Adipose tissue (tissue), 3 donors: ENCODE results near the gene TTLL10. TPM values are rescaled to one million over a fixed set of nuclear protein-coding genes. Genes with fewer than 3 reads are reported as not detected.
A peak's percentile ranks its signal among the peaks of the same experiment; 100 is the strongest.

ENCODE experiments used
- H3K27ac ChIP-seq: one replicate; pipeline ENCODE4 v1.5.1; 2013; ENCODE audit warnings: low read depth, low read length
- WGBS, 3 donors: extraction: QIAGEN DNeasy Blood & Tissue Kit; methylation state at CpG; one replicate each; pipeline ENCODE4 v1.1.7; 2013; 5-methylcytosine and 5-hydroxymethylcytosine counted together
- polyA plus RNA-seq, 3 donors: library from polyadenylated mRNA; stranded (reverse); fragments of 200-250 nt; gene quantifications; one replicate each; pipeline ENCODE4 v1.2.3, GENCODE V29; 2013
- donor health status: healthy with polysubstance abuse.
- donor health status: Bipolar disorder and iron deficiency.
- donor health status: healthy.

TTLL10 gene
- polyA plus RNA-seq, 3 donors, result 0.13 to 0.98 (median 0.45) TPM

GRCh38 chr1:1210726-1211540 lies 37.3 kb downstream of the TTLL10 start:
- WGBS, 3 donors, result 94 to 95% (median 94%) methylated on average over 28 to 31 of the region's 31 CpGs
- H3K27ac ChIP-seq, result no peak overlapping the region

- 79 to 91% (median 80%) methylated on average over 21 to 28 of the region's 28 CpGs for WGBS, 3 donors
- H3K27ac ChIP-seq, result no peak overlapping the region
Observed at GRCh38 chr1:1211541-1212441, 38.1 kb downstream of the TTLL10 start.

GRCh38 chr1:1212780-1213344 lies 39.2 kb downstream of the TTLL10 start:
- no peak overlapping the region for H3K27ac ChIP-seq
- WGBS, 3 donors, result 22 to 56% (median 31%) methylated on average over 24 of the region's 24 CpGs

- H3K27ac ChIP-seq, result no peak within 1 kb of the TSS
- WGBS, 3 donors, result 24 to 57% (median 31%) methylated on average over 53 to 56 of the region's 56 CpGs
Observed at GRCh38 chr1:1213345-1214265, 39.9 kb downstream of the TTLL10 start, which contains the start of gene TNFRSF4. Gene TNFRSF4, minus strand, starts transcription at chr1:1214153. Its CDS starts 26 bp downstream, at chr1:1214127.

GRCh38 chr1:1215080-1215676 lies 41.5 kb downstream of the TTLL10 start:
- WGBS, 3 donors, result 42 to 61% (median 52%) methylated on average over 11 of the region's 11 CpGs
- no peak overlapping the region for H3K27ac ChIP-seq

- 80 to 89% (median 89%) methylated on average over 20 to 21 of the region's 21 CpGs for WGBS, 3 donors
Observed at GRCh38 chr1:1215881-1216605, 42.4 kb downstream of the TTLL10 start.

GRCh38 chr1:1216770-1217620 lies 43.3 kb downstream of the TTLL10 start:
- H3K27ac ChIP-seq, result no peak overlapping the region
- WGBS, 3 donors, result 85 to 91% (median 91%) methylated on average over 64 to 74 of the region's 74 CpGs

More at GRCh38 chr1:1215881-1216605, 42.4 kb downstream of the TTLL10 start:
- H3K27ac ChIP-seq, result peak overlapping the region; percentile 1

GRCh38 chr1:1217621-1218523 lies 44.2 kb downstream of the TTLL10 start:
- no peak overlapping the region for H3K27ac ChIP-seq
- WGBS, 3 donors, result 91 to 93% (median 92%) methylated on average over 52 of the region's 52 CpGs

- no peak overlapping the region for H3K27ac ChIP-seq
- 92 to 94% (median 93%) methylated on average over 36 of the region's 36 CpGs for WGBS, 3 donors
Observed at GRCh38 chr1:1218524-1219200, 45.0 kb downstream of the TTLL10 start.

- WGBS, 3 donors, result 88 to 97% (median 93%) methylated on average over 18 to 20 of the region's 20 CpGs
- no peak overlapping the region for H3K27ac ChIP-seq
Observed at GRCh38 chr1:1219341-1219740, 45.7 kb downstream of the TTLL10 start.

GRCh38 chr1:1220197-1220596 lies 46.5 kb downstream of the TTLL10 start:
- no peak overlapping the region for H3K27ac ChIP-seq
- 87 to 90% (median 90%) methylated on average over 24 of the region's 24 CpGs for WGBS, 3 donors

- WGBS, 3 donors, result 84 to 93% (median 86%) methylated on average over 23 to 30 of the region's 30 CpGs
- no peak overlapping the region for H3K27ac ChIP-seq
Observed at GRCh38 chr1:1221887-1222574, 48.4 kb downstream of the TTLL10 start.

- WGBS, 3 donors, result 93 to 96% (median 93%) methylated on average over 44 of the region's 44 CpGs
Observed at GRCh38 chr1:1222575-1223225, 49.0 kb downstream of the TTLL10 start.

More at GRCh38 chr1:1222575-1223225, 49.0 kb downstream of the TTLL10 start:
- no peak overlapping the region for H3K27ac ChIP-seq
